ENCODE data around the gene ESR2.
"Not testable (repeated sequence)": the region's sequence is repeated elsewhere in the genome, so short reads cannot be mapped to it uniquely, and the experiment has no call there.

The ESR2 gene

GRCh38 chr14:64126548-64126947, 167.6 kb downstream of the ESR2 start:
- DNase-seq (ENCODE audit: low read depth) = no peak

GRCh38 chr14:64125270-64125669, 168.9 kb downstream of the ESR2 start:
- no peak for DNase-seq (ENCODE audit: low read depth)

GRCh38 chr14:64123241-64123822, 170.8 kb downstream of the ESR2 start:
- no peak for DNase-seq (ENCODE audit: low read depth)

GRCh38 chr14:64119980-64120379, 174.2 kb downstream of the ESR2 start:
- no peak for DNase-seq (ENCODE audit: low read depth)

GRCh38 chr14:64119500-64119899, 174.7 kb downstream of the ESR2 start:
- DNase-seq (ENCODE audit: low read depth) = no peak

GRCh38 chr14:64118892-64119291, 175.3 kb downstream of the ESR2 start:
- no peak for DNase-seq (ENCODE audit: low read depth)

- not testable (repeated sequence) for DNase-seq (ENCODE audit: low read depth)
Observed at GRCh38 chr14:64118403-64118742, 175.8 kb downstream of the ESR2 start.

- DNase-seq (ENCODE audit: low read depth) = peak; percentile 90
Observed at GRCh38 chr14:64117671-64118402, 176.3 kb downstream of the ESR2 start.

GRCh38 chr14:64115401-64115800, 178.8 kb downstream of the ESR2 start:
- no peak for DNase-seq (ENCODE audit: low read depth)

GRCh38 chr14:64114796-64115195, 179.4 kb downstream of the ESR2 start:
- DNase-seq (ENCODE audit: low read depth) = no peak

- no peak for DNase-seq (ENCODE audit: low read depth)
Observed at GRCh38 chr14:64114166-64114565, 180.0 kb downstream of the ESR2 start.

GRCh38 chr14:64112867-64113678, 181.1 kb downstream of the ESR2 start:
- DNase-seq (ENCODE audit: low read depth) = no peak

GRCh38 chr14:64110802-64111201, 183.4 kb downstream of the ESR2 start:
- DNase-seq (ENCODE audit: low read depth) = peak; percentile 7

GRCh38 chr14:64109819-64110554, 184.2 kb downstream of the ESR2 start:
- DNase-seq (ENCODE audit: low read depth) = peak; percentile 51

- DNase-seq (ENCODE audit: low read depth) = no peak
Observed at GRCh38 chr14:64107438-64107837, 186.7 kb downstream of the ESR2 start.

GRCh38 chr14:64098120-64098519, 196.1 kb downstream of the ESR2 start:
- no peak for DNase-seq (ENCODE audit: low read depth)

GRCh38 chr14:64095620-64096019, 198.6 kb downstream of the ESR2 start:
- peak; percentile 34 for DNase-seq (ENCODE audit: low read depth)

GRCh38 chr14:64092940-64093339, 201.2 kb downstream of the ESR2 start:
- no peak for DNase-seq (ENCODE audit: low read depth)

- no peak for DNase-seq (ENCODE audit: low read depth)
Observed at GRCh38 chr14:64092338-64092737, 201.8 kb downstream of the ESR2 start.

GRCh38 chr14:64091217-64091616, 203.0 kb downstream of the ESR2 start:
- no peak for DNase-seq (ENCODE audit: low read depth)

GRCh38 chr14:64089920-64090319, 204.3 kb downstream of the ESR2 start:
- no peak for DNase-seq (ENCODE audit: low read depth)

GRCh38 chr14:64088647-64088964, 205.6 kb downstream of the ESR2 start:
- DNase-seq (ENCODE audit: low read depth) = no peak

GRCh38 chr14:64082837-64083236, 211.3 kb downstream of the ESR2 start:
- peak; percentile 16 for DNase-seq (ENCODE audit: low read depth)
